NCI-H1105 treated with DMSO at 0.1 percent for 48 hours (cell line): Measurements from ENCODE around the gene ASF1B.
A peak's percentile ranks its signal among the peaks of the same experiment; 100 is the strongest.

ENCODE experiments used
- DNase-seq: peaks from one replicate; lab custom pipeline; 2025; lab: John Stamatoyannopoulos, UW

ASF1B gene

GRCh38 chr19:14138576-14139265, 2.3 kb upstream of the ASF1B start:
- no peak for DNase-seq

GRCh38 chr19:14135985-14136508, 342 bp downstream of the ASF1B start:
- DNase-seq = no peak

GRCh38 chr19:14135355-14135754, 1.0 kb downstream of the ASF1B start:
- DNase-seq = no peak

- DNase-seq = no peak
These were observed 8.4 kb downstream of the ASF1B start for GRCh38 chr19:14127929-14128509.

GRCh38 chr19:14127176-14127575, 9.2 kb downstream of the ASF1B start:
- DNase-seq = no peak

- DNase-seq = no peak
These were observed 13.5 kb downstream of the ASF1B start for GRCh38 chr19:14122924-14123323.

GRCh38 chr19:14120497-14120780, 15.9 kb downstream of the ASF1B start:
- no peak for DNase-seq

- no peak for DNase-seq
These were observed 16.5 kb downstream of the ASF1B start for GRCh38 chr19:14119644-14120496.

- DNase-seq = no peak
These were observed 17.2 kb downstream of the ASF1B start for GRCh38 chr19:14119146-14119545.

- peak; percentile 57 for DNase-seq
These were observed 18.0 kb downstream of the ASF1B start for GRCh38 chr19:14118165-14119051.

- DNase-seq = peak; percentile 98
These were observed 18.7 kb downstream of the ASF1B start, which contains the start of gene PRKACA for GRCh38 chr19:14117668-14118164. PRKACA (minus strand) TSS chr19:14117762; CDS start chr19:14117547, 215 bp downstream.

GRCh38 chr19:14116918-14117578, 19.3 kb downstream of the ASF1B start:
- no peak for DNase-seq

GRCh38 chr19:14116525-14116917, 19.9 kb downstream of the ASF1B start:
- no peak for DNase-seq

GRCh38 chr19:14115756-14116155, 20.6 kb downstream of the ASF1B start:
- DNase-seq = no peak

- DNase-seq = no peak
These were observed 21.5 kb downstream of the ASF1B start for GRCh38 chr19:14114854-14115253.

- DNase-seq = no peak
These were observed 21.9 kb downstream of the ASF1B start for GRCh38 chr19:14114439-14114838.

GRCh38 chr19:14113762-14114414, 22.5 kb downstream of the ASF1B start:
- no peak for DNase-seq

GRCh38 chr19:14112809-14113385, 23.5 kb downstream of the ASF1B start:
- DNase-seq = no peak

- DNase-seq = no peak
These were observed 24.2 kb downstream of the ASF1B start for GRCh38 chr19:14112051-14112808.
